NOMO-1 treated with DMSO at 0.1 percent for 48 hours (cell line): ENCODE measurements around the gene AFMID.
"Not testable (repeated sequence)": the region's sequence is repeated elsewhere in the genome, so short reads cannot be mapped to it uniquely, and the experiment has no call there.

Experiments used
- DNase-seq: peaks from one replicate; lab custom pipeline; 2025; ENCODE audit not compliant: unreplicated experiment; lab: John Stamatoyannopoulos, UW

AFMID gene

DNA sequence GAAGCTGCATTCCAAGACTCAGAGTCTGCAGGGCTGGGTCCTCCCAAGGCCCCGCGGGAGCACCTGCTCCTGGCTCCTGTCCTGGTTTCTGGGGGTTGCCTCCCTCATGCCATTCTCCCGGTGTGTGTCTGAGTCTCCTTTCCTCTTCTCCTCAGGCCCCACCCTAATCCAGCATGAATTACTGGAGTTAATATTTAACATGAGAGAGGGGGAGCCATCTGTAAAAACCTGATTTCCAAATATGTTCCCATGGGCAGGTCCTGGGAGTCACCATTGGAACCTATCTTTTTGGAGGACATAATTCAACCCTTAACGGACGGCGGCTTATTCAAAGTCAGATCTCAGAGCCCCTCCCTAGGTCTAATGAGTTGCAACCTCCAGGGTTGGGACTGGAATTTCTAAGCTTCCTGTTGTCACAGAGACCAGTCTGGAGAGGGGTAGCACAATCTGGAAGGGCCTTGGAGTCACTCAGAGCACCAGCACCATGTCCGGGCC, 35.6 kb upstream of the AFMID start:
- no peak for DNase-seq

DNA sequence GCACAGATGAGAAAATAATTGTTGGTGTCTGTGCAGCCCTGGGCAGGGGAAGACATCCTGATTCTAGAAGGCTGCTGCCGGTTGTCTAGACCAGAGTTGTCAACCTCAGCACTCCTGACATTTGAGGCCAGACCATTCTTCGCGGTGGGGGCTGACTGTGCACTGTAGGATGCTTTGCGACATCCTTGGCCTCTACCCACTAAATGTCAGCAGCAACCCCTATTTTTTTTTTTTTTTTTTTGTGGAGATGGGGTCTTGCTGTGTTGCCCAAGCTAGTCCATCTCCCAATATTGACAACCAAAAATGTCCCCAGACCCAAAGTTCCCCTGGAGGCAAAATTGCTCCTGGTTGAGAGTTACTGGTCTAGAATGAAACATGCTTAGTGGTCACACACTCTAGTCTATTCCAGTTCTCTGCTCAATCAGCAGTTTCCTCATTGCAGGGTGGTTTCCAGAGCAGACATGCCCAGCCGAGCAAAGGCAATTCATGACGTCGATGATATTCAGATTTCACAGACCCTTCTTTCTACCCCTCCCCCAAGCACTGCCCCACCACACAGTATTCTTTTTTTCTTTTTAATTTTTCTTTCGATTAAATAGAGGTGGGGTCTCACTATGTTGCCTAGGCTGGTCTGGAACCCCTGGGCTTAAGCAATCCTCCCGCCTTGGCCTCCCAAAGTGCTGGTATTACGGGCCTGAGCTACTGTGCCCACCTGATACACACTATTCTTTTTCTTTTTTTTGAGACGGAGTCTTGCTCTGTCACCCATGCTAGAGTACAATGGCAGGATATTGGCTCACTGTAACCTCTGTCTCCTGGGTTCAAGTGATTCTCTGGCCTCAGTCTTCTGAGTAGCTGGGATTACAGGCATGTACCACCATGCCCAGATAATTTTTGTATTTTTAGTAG, 32.0 kb upstream of the AFMID start:
- DNase-seq: peak; percentile 78

DNA sequence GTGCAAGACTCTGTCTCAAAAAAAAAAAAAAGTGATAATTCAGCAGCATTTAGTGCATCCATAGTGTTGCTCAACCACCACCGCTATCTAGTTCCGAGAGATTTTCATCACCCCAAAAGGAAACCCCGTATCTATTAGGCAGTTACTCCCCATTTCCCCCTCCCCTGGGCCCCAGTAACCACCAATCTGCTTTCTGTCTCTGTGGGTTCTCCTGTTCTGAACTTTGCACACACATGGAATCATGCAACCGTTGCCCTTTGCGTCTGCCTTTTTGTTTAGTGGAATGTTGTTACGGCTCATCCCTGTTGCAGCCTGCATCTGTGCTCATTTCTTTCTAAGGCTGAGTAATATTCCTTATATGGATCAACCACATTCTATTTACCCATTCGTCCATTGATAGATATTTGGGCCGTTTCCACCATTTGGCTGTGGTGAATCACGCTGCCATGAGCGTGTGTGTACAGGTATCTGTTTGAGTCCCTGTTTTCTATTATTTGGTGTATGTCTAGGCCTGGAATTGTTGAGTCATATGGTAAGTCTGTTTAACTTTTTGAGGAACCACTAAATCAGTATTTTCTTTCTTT, 27.5 kb upstream of the AFMID start:
- peak; percentile 43 for DNase-seq

DNA sequence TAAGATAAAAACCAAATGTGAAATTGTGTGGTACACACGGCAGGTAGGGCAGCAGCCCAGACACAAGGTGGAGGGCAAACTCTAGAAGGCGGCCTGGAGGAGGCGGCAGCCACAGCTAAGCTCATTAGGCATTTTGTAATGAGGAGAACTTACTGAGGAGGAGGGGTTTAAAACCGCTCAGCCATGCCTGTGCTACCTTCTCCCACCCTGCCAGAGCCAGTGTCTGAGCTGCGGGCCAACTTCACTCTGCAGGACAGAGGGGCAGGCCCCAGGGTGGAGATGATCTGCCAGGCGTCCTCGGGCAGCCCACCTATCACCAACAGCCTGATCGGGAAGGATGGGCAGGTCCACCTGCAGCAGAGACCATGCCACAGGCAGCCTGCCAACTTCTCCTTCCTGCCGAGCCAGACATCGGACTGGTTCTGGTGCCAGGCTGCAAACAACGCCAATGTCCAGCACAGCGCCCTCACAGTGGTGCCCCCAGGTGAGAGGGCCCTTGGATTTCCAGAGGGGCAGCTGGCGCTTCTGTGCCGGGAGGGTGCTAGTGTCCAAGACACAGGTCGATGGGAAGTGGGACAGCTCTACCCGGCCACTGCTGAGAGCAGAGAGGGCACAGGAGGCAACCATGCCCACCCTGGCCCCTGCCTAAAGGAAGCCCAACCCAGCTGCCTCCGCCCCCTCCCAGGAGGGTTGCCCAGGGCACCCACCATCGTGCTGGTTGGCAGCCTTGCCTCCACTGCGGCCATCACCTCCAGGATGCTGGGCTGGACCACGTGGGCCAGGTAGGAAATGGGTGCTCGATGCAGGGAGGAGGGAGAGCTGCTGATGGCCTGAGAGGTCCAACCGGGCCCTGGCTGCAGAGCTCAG, 23.0 kb upstream of the AFMID start:
- no peak for DNase-seq

DNA sequence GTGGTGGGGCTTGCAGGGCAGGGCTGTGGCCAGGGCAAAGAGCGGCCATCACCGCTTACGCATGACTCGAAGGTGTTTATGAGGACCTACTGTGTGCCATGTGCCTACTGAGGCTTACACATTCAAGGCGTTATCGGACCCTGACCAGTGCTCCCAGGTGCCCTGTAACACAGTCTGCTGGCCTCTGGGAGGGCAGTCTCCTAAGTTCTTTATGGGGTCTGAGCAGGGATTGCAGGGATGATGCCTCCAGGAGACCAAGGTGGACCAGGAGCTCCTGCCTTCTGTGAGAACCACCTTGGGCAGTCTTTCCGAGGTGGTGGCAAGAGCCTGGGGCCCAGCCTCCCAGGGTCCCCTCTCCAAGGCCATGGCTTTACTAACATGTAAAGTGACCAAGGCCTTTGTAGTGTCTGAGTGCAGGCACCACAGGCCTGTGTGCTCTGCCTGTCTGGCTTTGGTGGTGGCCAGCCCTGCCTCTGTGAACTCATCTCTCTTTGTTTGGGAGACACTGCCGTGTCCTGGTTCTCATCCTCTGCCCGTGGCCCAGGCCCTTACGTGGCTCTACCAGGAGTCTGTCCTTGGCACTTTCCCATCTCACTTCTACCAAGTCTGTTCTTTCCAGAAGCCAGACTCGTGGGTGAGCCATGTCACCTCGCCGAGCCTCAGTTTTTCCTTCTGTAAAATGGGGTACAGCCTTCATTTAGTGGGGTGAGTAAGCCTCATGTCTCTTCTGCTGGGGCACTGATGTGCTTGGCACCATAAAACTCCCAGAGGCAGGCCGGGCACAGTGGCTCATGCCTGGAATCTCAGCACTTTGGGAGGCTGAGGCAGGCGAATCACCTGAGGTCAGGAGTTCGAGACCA, 22.2 kb upstream of the AFMID start:
- no peak for DNase-seq

DNA sequence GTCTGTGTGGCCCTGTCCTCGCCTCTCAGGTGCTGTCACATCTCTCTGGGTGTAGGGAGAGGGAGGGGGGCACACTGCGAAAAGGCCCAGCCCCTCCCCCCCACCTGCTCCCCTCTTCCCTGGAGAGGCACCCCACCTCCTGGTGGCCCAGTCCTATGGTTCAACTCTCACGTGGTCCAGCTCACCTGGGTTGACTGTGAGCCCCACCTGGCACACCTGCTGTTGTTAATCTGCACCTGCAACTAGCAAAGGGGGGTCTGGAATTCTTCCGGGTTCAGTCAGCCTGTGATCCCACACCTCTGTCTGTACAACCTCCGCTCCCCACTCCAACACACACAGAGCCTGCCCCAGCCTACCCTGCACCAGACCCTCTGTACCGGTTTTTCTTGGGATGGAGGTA, 20.7 kb upstream of the AFMID start:
- no peak for DNase-seq

DNA sequence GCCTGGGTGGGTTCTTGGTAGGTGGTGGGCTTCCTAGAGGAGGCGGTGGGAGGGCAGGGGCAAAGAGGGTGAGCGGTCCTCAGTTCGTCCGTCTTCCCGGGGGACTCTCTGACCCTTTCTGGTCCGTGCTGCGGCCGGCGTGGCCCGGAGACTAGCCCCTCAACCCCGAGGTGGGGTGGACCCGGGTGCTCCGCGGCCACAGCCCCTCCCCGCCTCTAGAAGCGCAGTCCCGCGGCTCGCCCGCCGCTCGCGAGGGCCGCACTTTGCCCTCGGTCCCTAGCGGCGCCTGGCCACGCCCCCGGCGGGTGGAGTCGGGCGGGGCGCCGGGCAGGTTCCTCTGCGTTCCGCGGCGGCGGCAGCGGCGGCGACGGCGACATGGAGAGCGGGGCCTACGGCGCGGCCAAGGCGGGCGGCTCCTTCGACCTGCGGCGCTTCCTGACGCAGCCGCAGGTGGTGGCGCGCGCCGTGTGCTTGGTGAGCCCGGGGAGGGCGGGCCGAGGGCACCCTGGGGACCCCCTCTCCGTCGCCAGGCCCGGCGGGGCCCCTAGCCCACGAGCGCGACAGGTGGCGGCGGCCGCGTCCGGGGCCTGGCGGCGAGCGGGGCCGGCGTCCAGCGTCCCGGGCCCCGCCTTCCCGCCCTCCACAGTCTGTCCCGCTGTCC, 18.8 kb upstream of the AFMID start, which contains the start of gene SYNGR2:
TSS of gene SYNGR2 (plus strand) at position 340 of the 661 bp plus-strand sequence. CDS start at position 376, 36 bp downstream.
- peak; percentile 77 for DNase-seq

DNA sequence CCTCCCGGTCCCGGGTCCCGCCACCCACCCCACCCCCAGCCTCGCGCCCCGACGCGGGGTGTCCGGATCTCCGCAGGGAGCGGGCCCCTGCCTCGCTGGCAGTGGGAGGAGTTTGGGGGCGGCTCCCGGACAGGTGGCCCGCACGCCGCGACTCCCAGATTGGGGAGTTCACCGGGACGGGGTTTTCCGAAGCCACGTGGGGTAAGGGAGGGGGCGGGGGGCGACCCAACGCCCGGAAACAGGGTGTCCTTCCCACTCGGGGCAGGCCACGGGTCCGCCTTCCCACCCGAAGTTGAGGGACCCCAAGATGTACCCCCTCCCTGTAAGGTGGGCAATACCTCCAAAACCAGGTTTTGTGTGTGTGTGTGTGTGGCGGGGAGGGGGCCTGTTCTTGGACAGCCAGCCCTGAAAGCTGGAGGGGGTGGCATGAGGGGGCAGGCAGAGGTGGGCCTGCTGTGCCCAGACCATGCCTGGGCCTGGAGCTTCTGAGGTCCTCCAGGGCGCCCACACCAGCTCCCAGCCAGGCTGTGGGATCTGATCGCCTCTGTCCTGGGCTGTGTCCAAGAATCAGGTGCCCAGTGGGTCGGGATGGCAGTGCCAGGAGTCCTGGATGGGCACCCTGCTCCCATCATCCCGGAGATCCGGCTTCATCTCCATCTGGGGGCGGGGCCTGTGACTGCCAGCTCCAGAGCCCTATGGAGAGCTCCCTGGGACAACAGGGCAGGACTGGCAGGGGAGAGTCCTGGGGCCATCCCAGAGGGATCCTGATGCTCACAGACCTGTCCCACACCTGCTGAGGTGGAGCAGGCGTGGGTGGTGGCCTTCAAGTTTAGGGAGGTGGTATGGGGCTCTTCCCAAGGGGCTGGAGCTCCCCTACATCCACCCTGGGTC, 18.0 kb upstream of the AFMID start:
- DNase-seq: no peak

DNA sequence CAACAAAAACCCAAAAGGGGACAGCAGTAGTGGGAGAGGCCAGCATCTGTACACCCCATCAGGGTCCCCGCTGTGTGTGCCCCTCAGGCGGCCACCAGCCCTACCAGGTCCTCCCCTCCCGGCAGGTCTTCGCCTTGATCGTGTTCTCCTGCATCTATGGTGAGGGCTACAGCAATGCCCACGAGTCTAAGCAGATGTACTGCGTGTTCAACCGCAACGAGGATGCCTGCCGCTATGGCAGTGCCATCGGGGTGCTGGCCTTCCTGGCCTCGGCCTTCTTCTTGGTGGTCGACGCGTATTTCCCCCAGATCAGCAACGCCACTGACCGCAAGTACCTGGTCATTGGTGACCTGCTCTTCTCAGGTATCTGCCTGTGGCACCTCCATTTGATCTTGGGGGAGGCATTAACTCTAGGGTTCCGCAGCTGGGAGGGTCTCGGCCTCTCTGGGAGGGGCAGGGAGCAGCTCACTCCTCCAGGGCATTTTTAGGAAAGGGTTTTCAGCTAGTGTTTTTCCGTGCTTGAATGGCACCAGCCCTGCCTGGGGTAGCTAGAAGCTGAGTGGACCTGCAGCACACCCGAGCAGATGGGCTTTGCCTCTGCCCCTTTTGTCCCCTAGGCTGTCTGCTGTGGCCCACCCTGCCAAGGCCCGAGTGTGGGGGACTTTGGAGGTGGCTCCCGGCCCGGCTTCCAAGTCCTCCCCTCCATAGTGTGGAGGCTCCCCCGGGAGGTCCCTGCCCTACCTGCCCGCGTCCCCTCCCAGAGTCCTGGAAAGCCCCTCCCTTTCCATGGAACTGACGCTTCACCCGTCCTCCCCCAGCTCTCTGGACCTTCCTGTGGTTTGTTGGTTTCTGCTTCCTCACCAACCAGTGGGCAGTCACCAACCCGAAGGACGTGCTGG, 16.2 kb upstream of the AFMID start:
- DNase-seq: no peak

DNA sequence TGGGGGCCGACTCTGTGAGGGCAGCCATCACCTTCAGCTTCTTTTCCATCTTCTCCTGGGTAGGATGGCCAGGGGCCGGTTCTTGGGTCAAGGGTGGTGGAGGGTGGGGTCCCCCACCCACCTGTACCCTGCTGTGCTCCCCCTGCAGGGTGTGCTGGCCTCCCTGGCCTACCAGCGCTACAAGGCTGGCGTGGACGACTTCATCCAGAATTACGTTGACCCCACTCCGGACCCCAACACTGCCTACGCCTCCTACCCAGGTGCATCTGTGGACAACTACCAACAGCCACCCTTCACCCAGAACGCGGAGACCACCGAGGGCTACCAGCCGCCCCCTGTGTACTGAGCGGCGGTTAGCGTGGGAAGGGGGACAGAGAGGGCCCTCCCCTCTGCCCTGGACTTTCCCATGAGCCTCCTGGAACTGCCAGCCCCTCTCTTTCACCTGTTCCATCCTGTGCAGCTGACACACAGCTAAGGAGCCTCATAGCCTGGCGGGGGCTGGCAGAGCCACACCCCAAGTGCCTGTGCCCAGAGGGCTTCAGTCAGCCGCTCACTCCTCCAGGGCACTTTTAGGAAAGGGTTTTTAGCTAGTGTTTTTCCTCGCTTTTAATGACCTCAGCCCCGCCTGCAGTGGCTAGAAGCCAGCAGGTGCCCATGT, 15.4 kb upstream of the AFMID start:
- DNase-seq: not testable (repeated sequence)

DNA sequence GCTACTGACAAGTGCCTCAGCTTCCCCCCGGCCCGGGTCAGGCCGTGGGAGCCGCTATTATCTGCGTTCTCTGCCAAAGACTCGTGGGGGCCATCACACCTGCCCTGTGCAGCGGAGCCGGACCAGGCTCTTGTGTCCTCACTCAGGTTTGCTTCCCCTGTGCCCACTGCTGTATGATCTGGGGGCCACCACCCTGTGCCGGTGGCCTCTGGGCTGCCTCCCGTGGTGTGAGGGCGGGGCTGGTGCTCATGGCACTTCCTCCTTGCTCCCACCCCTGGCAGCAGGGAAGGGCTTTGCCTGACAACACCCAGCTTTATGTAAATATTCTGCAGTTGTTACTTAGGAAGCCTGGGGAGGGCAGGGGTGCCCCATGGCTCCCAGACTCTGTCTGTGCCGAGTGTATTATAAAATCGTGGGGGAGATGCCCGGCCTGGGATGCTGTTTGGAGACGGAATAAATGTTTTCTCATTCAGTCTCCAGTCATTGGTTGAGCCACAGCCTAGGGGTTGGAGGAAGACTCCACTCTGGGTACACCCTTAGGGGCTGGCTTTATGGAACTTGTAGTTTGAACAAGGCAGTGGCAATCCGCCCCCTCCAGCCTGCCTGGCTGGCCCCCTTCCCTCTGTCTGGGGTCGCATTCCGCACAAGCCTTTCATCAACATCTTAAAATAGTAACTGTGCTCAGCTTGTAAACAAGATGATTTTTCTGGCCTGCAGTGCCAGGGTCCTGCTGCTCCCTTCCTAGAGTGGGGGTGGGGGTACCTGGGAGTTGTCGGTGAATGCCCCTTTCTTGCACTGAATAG, 14.7 kb upstream of the AFMID start:
- no peak for DNase-seq

DNA sequence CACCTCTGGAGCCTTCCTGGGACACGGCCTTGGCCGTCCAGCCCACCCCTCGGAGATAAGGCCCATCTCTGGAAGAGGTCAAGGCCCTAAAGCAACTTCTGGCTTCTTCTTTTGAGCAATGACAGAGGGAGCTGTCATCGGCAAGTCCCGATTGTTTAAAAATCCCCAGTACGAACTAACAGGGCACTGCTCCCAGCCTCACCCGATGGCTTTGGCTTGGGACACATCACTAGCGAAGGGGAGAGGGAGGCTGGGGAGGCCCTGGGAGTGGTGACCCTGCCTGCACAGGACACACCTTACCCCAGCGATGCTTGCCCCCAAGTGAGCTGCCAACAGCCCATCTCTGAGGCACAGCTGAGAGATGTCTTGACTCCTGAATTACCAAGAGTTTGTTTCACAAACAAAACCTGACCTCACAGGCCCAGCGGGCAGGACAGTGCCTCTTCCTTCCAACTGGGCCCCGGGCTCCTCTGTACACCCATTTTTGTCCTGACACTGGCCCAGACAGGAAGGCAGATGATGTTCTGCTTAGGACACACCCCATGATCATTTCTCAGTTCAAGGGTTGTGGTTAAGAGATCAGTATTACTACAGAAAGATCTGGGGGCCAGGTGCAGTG, 14.0 kb upstream of the AFMID start:
- no peak for DNase-seq

DNA sequence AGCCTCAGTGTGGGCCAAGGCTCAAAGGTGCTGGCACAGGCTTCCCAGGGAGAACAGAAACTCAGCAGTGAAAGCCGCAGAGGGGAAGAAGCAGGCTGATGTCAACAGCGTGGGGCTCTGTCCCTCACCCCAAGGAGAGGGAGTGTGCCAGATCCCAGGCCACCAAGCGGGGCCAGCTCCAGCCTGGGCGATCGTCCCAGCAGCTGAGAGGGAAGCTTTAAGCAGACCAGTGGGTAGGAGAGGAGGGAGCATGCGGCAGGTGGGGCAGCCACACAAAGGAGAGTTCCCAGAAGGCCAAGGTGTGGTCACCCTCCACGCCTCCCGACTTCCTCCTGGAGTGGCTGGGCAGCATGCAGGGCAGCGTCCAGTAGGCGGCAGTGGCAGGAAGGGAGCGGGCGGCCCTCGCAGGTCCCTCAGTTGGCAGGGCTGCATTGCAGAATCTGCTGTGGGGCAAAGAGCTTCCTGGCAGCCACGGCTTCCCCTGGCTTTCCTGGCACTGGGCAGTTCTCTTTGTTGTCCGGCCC, 12.8 kb upstream of the AFMID start:
- DNase-seq: peak; percentile 78

DNA sequence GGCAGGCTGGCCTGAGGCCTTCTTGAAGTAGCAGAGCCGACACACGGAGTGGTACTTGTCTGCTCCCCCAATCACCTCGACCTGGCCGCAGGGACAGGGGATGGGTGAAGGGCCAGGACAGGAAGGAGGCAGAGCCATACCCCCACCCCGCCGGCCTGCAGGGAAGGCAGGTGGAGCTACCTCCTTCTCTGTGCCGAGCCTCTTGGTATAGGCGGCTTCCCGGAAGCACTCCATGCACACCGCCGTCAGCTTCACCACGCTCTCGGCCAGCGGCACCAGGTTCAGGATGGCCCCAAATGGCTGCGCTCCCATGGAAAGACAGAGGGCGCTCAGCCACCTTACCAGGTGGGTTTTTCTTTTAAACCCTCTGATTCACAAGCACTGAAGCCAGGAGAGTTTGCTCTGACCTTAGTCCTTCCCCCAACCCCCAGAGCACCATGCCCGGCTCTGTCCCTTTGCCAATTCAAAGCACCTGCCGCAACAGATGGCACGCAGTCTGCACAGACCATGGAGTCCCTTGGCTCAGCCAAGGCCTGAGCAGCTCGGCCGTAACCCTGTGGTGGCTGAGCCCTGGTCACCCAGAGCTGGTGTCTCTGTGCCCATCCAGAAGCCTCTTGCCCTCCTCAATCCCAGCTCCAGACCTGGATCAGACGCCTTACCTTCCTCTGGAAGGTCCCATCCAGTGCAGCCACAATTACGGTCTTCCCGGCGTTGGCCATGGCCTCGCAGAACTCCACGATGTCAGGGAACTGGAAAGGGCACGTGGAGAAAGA, 12.1 kb upstream of the AFMID start:
- no peak for DNase-seq

DNA sequence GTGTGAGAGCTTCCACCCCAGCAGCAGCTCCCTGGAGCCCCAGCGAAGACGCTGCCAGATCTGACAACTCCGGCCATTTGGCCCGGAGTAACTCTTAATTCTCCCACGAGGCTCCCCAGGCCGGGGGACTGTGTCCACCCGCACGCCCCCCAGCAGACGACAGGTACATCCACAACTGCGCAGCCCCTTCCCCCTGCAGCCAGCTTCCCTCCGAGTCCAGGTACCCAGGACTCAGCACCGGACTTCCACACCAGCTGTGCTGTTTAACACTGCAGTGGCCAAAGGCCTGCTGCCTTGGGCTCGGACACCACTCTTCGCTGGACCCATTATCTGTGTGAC, 11.6 kb upstream of the AFMID start:
- no peak for DNase-seq
